GM23338 (cell line): ENCODE measurements around the gene SLC16A6. TPM values are rescaled to one million over a fixed set of nuclear protein-coding genes. Genes with fewer than 3 reads are reported as not detected.
"Not testable (repeated sequence)": the region's sequence is repeated elsewhere in the genome, so short reads cannot be mapped to it uniquely, and the experiment has no call there.

ENCODE experiments used
- ATAC-seq: fragments of 200-7000 bp; cut with Tn5 transposase; 3 replicates; pipeline ENCODE4 v1.9.1; 2020
- DNase-seq: peaks from one replicate; pipeline ENCODE4 v3.0.0-alpha.2; 2015; ENCODE audit warnings: low spot score
- H2AFZ ChIP-seq: fragments of 200-600 bp; sonication (generic); 2 replicates; pipeline ENCODE4 v1.8.0; 2016; ENCODE audit warnings: antibody characterized with exemption, mild to moderate bottlenecking, moderate library complexity
- H3F3A ChIP-seq: fragments of 200-600 bp; sonication (generic); replicated peaks from 2 replicates; pipeline ENCODE4 v1.8.0; 2017; ENCODE audit warnings: antibody characterized with exemption, mixed run types, low read depth
- H3K27ac ChIP-seq: fragments of 200-600 bp; sonication (generic); 2 replicates; pipeline ENCODE4 v1.6.1; 2016; ENCODE audit warnings: low read depth
- H3K27me3 ChIP-seq: fragments of 200-600 bp; sonication (generic); 2 replicates; pipeline ENCODE4 v1.8.0; 2016; ENCODE audit warnings: mild to moderate bottlenecking, mixed run types, moderate library complexity; ENCODE audit not compliant: insufficient read depth
- H3K36me3 ChIP-seq: fragments of 200-600 bp; sonication (generic); 2 replicates; pipeline ENCODE4 v1.8.0; 2016; ENCODE audit warnings: mild to moderate bottlenecking; ENCODE audit not compliant: insufficient read depth
- H3K4me1 ChIP-seq: fragments of 200-600 bp; sonication (generic); 2 replicates; pipeline ENCODE4 v1.8.0; 2016; ENCODE audit warnings: mild to moderate bottlenecking, moderate library complexity; ENCODE audit not compliant: insufficient read depth
- H3K4me2 ChIP-seq: fragments of 200-600 bp; sonication (generic); 2 replicates; pipeline ENCODE4 v1.7.1; 2017; ENCODE audit warnings: mixed run types
- H3K4me3 ChIP-seq: fragments of 200-600 bp; sonication (generic); 2 replicates; pipeline ENCODE4 v1.6.1; 2016; ENCODE audit warnings: mixed run types
- H3K79me2 ChIP-seq: fragments of 200-600 bp; sonication (generic); replicated peaks from 2 replicates; pipeline ENCODE4 v1.8.0; 2017; ENCODE audit warnings: mild to moderate bottlenecking; ENCODE audit not compliant: insufficient read depth
- H3K9me2 ChIP-seq: fragments of 200-600 bp; sonication (generic); 2 replicates; pipeline ENCODE4 v1.8.0; 2017; ENCODE audit not compliant: insufficient read depth
- H4K20me1 ChIP-seq: fragments of 200-600 bp; sonication (generic); replicated peaks from 2 replicates; pipeline ENCODE4 v1.8.0; 2017; ENCODE audit warnings: mild to moderate bottlenecking; ENCODE audit not compliant: insufficient read depth
- H3K27ac Mint-ChIP-seq: 2 replicates; pipeline ENCODE4 v1.8.0; 2020; ENCODE audit warnings: inconsistent platforms, mild to moderate bottlenecking, moderate library complexity, mixed read lengths
- H3K27me3 Mint-ChIP-seq: 3 replicates; pipeline ENCODE4 v1.8.0; 2022; ENCODE audit warnings: low read depth, mild to moderate bottlenecking, moderate library complexity, mixed read lengths, inconsistent platforms; ENCODE audit not compliant: insufficient read depth, poor library complexity
- H3K36me3 Mint-ChIP-seq: 3 replicates; pipeline ENCODE4 v1.8.0; 2021; ENCODE audit warnings: low read depth, mild to moderate bottlenecking, inconsistent platforms, moderate library complexity, mixed read lengths
- H3K4me1 Mint-ChIP-seq: 3 replicates; pipeline ENCODE4 v1.8.0; 2020; ENCODE audit warnings: mild to moderate bottlenecking, inconsistent platforms, mixed read lengths
- H3K4me3 Mint-ChIP-seq: 3 replicates; pipeline ENCODE4 v1.8.0; 2021; ENCODE audit warnings: moderate library complexity, mild to moderate bottlenecking, inconsistent platforms, mixed read lengths
- H3K9me3 Mint-ChIP-seq: 3 replicates; pipeline ENCODE4 v1.8.0; 2020; ENCODE audit warnings: moderate library complexity, mild to moderate bottlenecking, inconsistent platforms, mixed read lengths
- CREB1 ChIP-seq: fragments of 250-450 bp; sonication (Bioruptor Pico); IDR thresholded peaks from 2 replicates; pipeline ENCODE4 v1.5.0; 2020; ENCODE audit warnings: low read depth, mild to moderate bottlenecking, moderate library complexity
- EZH2 ChIP-seq: fragments of 200-600 bp; sonication (generic); IDR thresholded peaks from one replicate; pipeline ENCODE4 v1.8.0; 2017; ENCODE audit warnings: antibody characterized with exemption, mild to moderate bottlenecking, low read depth; ENCODE audit not compliant: unreplicated experiment
- EZH2phosphoT487 ChIP-seq: fragments of 200-600 bp; sonication (generic); IDR thresholded peaks from one replicate; pipeline ENCODE4 v1.8.1; 2018; ENCODE audit warnings: antibody characterized with exemption; ENCODE audit not compliant: unreplicated experiment
- JUNB ChIP-seq: IDR thresholded peaks from one replicate; pipeline ENCODE4 v1.6.1; 2016; ENCODE audit warnings: antibody characterized with exemption; ENCODE audit not compliant: unreplicated experiment
- NANOG ChIP-seq: IDR thresholded peaks from 2 replicates; pipeline ENCODE4 v1.6.1; 2016; ENCODE audit warnings: antibody characterized with exemption, borderline replicate concordance
- POLR2AphosphoS5 ChIP-seq: IDR thresholded peaks from 2 replicates; pipeline ENCODE4 v1.6.1; 2016; ENCODE audit warnings: antibody characterized with exemption, low read depth
- STAT1 ChIP-seq: IDR thresholded peaks from one replicate; pipeline ENCODE4 v1.6.1; 2016; ENCODE audit warnings: antibody characterized with exemption; ENCODE audit not compliant: unreplicated experiment
- ZNF114 ChIP-seq: fragments of 250-450 bp; sonication (Bioruptor Pico); IDR thresholded peaks from 2 replicates; pipeline ENCODE4 v1.5.0; 2020; ENCODE audit warnings: mild to moderate bottlenecking, moderate library complexity
- polyA plus RNA-seq: library from polyadenylated mRNA; unstranded; fragments of >200 nt; fragmentation: Nextera tagmentation; extraction: Ambion mirVana; gene quantifications from 2 replicates; pipeline ENCODE4 v1.2.1, GENCODE V29; 2016
- total RNA-seq: library from RNA; depleted of rRNA; stranded (reverse); fragments of >200 nt; shearing (Covaris generic); gene quantifications from 2 replicates; pipeline ENCODE4 v1.2.3, GENCODE V29; 2014
- TF ChIP-seq, protein P1 (sequence below): IDR thresholded peaks from one replicate; pipeline ENCODE4 v1.6.1; 2018; ENCODE audit warnings: antibody characterized with exemption; ENCODE audit not compliant: unreplicated experiment
- TF ChIP-seq, protein P2 (sequence below): fragments of 250-450 bp; sonication (Bioruptor Pico); IDR thresholded peaks from 2 replicates; pipeline ENCODE4 v1.5.0; 2020; ENCODE audit warnings: mild to moderate bottlenecking, moderate library complexity
- TF ChIP-seq, protein P3 (sequence below), 2 experiments: fragments of 200-600 bp in 1 of 2; sonication (generic) in 1 of 2; conservative IDR thresholded peaks; 2 replicates each; pipeline versions ENCODE4 v1.5.1 to v1.6.1; 2016 to 2017; ENCODE audit warnings: antibody characterized with exemption in 2 of 2, low read depth in 2 of 2, mild to moderate bottlenecking in 2 of 2, moderate library complexity in 1 of 2

Gene SLC16A6
- total and polyA plus RNA-seq, 2 experiments from 2014 or later, result not detected

DNA sequence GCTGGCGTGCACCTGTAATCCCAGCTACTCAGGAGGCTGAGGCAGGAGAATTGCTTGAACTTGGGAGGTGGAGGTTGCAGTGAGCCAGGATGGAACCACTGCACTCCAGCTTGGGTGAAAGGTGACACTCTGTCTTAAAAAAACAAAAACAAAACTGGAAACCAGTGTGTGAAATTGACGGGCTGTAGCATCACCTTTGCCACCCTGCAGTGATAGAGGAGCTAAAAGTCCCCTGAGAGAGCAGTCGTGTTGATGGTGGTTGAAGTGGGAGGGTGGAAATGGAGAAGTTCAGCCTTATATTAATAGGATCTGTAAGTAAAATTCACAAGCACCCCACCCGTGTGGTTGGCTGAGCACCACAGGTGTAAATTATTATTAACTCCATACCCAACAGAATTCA lies 65.9 kb downstream of the SLC16A6 start:
- H3K4me3 ChIP-seq, DNase-seq, H3K4me2 ChIP-seq, H3F3A ChIP-seq, H3K79me2 ChIP-seq, H3K27ac ChIP-seq, H3K27me3 Mint-ChIP-seq, ATAC-seq, H3K27me3 ChIP-seq, H4K20me1 ChIP-seq, H2AFZ ChIP-seq, H3K4me3 Mint-ChIP-seq, H3K4me1 ChIP-seq, H3K9me2 ChIP-seq, H3K36me3 Mint-ChIP-seq, H3K4me1 Mint-ChIP-seq, H3K27ac Mint-ChIP-seq, H3K36me3 ChIP-seq, H3K9me3 Mint-ChIP-seq: not testable (repeated sequence)

DNA sequence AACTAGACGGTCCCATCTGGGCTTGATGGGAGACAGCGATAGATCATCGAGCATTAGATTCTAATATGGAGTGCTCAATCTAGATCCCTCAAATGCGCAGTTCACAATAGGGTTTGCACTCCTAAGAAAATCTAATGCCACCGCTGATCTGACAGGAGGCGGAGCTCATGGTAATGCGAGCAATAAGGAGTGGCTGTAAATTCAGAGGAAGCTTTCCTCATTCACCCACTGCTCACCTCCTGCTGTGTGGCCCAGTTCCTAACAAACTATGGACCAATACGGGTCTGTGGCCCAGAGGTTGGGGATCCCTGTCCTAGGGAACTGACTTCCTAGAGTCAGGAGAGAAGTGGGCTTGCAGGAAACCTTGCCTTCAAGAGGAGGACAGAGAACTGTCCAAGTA lies 68.3 kb downstream of the SLC16A6 start:
- no peaks in the 10 kb centered on the region for H3K9me2 ChIP-seq
- ATAC-seq, result no peak
- peaks cover 3% of the 10 kb centered on the region for H3K4me1 Mint-ChIP-seq
- peaks cover 5% of the 10 kb centered on the region; the same call in 2 of the 3 replicates for H3K36me3 Mint-ChIP-seq
- no peak overlapping the region for H2AFZ ChIP-seq
- H3K36me3 ChIP-seq, result no peaks in the 10 kb centered on the region
- no peaks in the 10 kb centered on the region for H4K20me1 ChIP-seq
- no peak for DNase-seq
- no peaks in the 10 kb centered on the region for H3K79me2 ChIP-seq
- H3K4me3 Mint-ChIP-seq, result no peak overlapping the region
- no peak overlapping the region for H3K27ac ChIP-seq
- H3K4me2 ChIP-seq, result no peak overlapping the region
- no peak overlapping the region for H3K4me3 ChIP-seq
- no peaks in the 10 kb centered on the region for H3F3A ChIP-seq
- no peak for TF ChIP-seq CREB1
- no peak for TF ChIP-seq EZH2
- TF ChIP-seq, protein P1, sequence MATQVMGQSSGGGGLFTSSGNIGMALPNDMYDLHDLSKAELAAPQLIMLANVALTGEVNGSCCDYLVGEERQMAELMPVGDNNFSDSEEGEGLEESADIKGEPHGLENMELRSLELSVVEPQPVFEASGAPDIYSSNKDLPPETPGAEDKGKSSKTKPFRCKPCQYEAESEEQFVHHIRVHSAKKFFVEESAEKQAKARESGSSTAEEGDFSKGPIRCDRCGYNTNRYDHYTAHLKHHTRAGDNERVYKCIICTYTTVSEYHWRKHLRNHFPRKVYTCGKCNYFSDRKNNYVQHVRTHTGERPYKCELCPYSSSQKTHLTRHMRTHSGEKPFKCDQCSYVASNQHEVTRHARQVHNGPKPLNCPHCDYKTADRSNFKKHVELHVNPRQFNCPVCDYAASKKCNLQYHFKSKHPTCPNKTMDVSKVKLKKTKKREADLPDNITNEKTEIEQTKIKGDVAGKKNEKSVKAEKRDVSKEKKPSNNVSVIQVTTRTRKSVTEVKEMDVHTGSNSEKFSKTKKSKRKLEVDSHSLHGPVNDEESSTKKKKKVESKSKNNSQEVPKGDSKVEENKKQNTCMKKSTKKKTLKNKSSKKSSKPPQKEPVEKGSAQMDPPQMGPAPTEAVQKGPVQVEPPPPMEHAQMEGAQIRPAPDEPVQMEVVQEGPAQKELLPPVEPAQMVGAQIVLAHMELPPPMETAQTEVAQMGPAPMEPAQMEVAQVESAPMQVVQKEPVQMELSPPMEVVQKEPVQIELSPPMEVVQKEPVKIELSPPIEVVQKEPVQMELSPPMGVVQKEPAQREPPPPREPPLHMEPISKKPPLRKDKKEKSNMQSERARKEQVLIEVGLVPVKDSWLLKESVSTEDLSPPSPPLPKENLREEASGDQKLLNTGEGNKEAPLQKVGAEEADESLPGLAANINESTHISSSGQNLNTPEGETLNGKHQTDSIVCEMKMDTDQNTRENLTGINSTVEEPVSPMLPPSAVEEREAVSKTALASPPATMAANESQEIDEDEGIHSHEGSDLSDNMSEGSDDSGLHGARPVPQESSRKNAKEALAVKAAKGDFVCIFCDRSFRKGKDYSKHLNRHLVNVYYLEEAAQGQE, result no peak
- TF ChIP-seq JUNB, result no peak
- no peak for TF ChIP-seq EZH2phosphoT487
- no peak for TF ChIP-seq POLR2AphosphoS5
- TF ChIP-seq NANOG, result no peak
- TF ChIP-seq, protein P2, sequence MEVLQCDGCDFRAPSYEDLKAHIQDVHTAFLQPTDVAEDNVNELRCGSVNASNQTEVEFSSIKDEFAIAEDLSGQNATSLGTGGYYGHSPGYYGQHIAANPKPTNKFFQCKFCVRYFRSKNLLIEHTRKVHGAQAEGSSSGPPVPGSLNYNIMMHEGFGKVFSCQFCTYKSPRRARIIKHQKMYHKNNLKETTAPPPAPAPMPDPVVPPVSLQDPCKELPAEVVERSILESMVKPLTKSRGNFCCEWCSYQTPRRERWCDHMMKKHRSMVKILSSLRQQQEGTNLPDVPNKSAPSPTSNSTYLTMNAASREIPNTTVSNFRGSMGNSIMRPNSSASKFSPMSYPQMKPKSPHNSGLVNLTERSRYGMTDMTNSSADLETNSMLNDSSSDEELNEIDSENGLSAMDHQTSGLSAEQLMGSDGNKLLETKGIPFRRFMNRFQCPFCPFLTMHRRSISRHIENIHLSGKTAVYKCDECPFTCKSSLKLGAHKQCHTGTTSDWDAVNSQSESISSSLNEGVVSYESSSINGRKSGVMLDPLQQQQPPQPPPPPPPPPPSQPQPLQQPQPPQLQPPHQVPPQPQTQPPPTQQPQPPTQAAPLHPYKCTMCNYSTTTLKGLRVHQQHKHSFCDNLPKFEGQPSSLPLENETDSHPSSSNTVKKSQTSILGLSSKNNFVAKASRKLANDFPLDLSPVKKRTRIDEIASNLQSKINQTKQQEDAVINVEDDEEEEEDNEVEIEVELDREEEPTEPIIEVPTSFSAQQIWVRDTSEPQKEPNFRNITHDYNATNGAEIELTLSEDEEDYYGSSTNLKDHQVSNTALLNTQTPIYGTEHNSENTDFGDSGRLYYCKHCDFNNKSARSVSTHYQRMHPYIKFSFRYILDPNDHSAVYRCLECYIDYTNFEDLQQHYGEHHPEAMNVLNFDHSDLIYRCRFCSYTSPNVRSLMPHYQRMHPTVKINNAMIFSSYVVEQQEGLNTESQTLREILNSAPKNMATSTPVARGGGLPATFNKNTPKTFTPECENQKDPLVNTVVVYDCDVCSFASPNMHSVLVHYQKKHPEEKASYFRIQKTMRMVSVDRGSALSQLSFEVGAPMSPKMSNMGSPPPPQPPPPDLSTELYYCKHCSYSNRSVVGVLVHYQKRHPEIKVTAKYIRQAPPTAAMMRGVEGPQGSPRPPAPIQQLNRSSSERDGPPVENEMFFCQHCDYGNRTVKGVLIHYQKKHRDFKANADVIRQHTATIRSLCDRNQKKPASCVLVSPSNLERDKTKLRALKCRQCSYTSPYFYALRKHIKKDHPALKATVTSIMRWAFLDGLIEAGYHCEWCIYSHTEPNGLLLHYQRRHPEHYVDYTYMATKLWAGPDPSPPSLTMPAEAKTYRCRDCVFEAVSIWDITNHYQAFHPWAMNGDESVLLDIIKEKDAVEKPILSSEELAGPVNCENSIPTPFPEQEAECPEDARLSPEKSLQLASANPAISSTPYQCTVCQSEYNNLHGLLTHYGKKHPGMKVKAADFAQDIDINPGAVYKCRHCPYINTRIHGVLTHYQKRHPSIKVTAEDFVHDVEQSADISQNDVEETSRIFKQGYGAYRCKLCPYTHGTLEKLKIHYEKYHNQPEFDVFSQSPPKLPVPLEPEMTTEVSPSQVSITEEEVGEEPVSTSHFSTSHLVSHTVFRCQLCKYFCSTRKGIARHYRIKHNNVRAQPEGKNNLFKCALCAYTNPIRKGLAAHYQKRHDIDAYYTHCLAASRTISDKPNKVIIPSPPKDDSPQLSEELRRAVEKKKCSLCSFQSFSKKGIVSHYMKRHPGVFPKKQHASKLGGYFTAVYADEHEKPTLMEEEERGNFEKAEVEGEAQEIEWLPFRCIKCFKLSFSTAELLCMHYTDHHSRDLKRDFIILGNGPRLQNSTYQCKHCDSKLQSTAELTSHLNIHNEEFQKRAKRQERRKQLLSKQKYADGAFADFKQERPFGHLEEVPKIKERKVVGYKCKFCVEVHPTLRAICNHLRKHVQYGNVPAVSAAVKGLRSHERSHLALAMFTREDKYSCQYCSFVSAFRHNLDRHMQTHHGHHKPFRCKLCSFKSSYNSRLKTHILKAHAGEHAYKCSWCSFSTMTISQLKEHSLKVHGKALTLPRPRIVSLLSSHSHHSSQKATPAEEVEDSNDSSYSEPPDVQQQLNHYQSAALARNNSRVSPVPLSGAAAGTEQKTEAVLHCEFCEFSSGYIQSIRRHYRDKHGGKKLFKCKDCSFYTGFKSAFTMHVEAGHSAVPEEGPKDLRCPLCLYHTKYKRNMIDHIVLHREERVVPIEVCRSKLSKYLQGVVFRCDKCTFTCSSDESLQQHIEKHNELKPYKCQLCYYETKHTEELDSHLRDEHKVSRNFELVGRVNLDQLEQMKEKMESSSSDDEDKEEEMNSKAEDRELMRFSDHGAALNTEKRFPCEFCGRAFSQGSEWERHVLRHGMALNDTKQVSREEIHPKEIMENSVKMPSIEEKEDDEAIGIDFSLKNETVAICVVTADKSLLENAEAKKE, result no peak
- no peak for TF ChIP-seq ZNF114 (CRISPR knock-in tag)
- no peak for TF ChIP-seq STAT1
- TF ChIP-seq, protein P3, sequence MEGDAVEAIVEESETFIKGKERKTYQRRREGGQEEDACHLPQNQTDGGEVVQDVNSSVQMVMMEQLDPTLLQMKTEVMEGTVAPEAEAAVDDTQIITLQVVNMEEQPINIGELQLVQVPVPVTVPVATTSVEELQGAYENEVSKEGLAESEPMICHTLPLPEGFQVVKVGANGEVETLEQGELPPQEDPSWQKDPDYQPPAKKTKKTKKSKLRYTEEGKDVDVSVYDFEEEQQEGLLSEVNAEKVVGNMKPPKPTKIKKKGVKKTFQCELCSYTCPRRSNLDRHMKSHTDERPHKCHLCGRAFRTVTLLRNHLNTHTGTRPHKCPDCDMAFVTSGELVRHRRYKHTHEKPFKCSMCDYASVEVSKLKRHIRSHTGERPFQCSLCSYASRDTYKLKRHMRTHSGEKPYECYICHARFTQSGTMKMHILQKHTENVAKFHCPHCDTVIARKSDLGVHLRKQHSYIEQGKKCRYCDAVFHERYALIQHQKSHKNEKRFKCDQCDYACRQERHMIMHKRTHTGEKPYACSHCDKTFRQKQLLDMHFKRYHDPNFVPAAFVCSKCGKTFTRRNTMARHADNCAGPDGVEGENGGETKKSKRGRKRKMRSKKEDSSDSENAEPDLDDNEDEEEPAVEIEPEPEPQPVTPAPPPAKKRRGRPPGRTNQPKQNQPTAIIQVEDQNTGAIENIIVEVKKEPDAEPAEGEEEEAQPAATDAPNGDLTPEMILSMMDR (conservative IDR thresholded peaks at IDR 0.05; ENCODE audit: low read depth in 2 of 2), result no peak
- H3K4me1 ChIP-seq, result no peaks in the 10 kb centered on the region
- no peaks in the 10 kb centered on the region; the same call in 2 of the 3 replicates for H3K9me3 Mint-ChIP-seq
- H3K27me3 ChIP-seq, result no peaks in the 10 kb centered on the region
- H3K27ac Mint-ChIP-seq, result no peak overlapping the region
- H3K27me3 Mint-ChIP-seq, result peaks cover 10% of the 10 kb centered on the region
